ENCODE data around the gene HERC2.
"Not testable (repeated sequence)": the region's sequence is repeated elsewhere in the genome, so short reads cannot be mapped to it uniquely, and the experiment has no call there.

Gene HERC2

GRCh38 chr15:28228990-28229640 is 92.9 kb downstream of the HERC2 start:
- H3K9me2 ChIP-seq (replicated peaks; ENCODE audit: insufficient read depth, low read length); H3K9me3 ChIP-seq (ENCODE audit: insufficient read depth, low read length); H4K20me1 ChIP-seq (ENCODE audit: low read depth, low read length); H3K4me2 ChIP-seq (ENCODE audit: low read depth, low read length, poor library complexity, severe bottlenecking); H3K36me3 ChIP-seq (ENCODE audit: low read length); H3K27ac ChIP-seq (ENCODE audit: low read depth, low read length); H3K27me3 ChIP-seq (ENCODE audit: low read length); H3K79me2 ChIP-seq (ENCODE audit: insufficient read depth, low read length); H3K4me3 ChIP-seq (ENCODE audit: insufficient read depth, low read length, poor library complexity, severe bottlenecking); H3F3A ChIP-seq (ENCODE audit: insufficient read depth); H2AFZ ChIP-seq (ENCODE audit: low read depth, low read length, severe bottlenecking); H3K9ac ChIP-seq (ENCODE audit: low read length): not testable (repeated sequence)

DNA sequence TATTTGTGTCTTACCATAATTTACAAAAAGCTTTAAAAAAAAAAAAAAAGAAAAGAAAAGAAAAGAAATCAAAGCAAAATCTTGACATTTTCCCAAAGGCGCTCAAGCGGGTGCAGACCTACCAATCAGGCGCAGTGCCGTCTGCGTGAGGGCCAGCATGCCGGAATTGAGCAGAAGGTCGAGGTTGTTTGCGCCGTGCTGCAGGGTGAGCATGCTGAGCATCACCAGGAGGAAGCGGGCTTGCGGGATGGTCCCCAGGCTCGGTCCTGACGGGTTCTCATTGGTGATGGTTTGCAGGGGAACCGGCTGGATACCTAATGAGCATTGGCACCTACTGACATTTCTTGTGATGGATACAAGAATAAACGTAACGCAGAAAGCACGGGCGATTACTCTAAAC is 93.9 kb downstream of the HERC2 start:
- Histone ChIP-seq H4K20me1 (ENCODE audit: low read depth, low read length) (no peaks in the 10 kb centered on the region), H3K27ac (ENCODE audit: low read depth, low read length) (no peak overlapping the region), H3K9ac (ENCODE audit: low read length) (no peak overlapping the region), H3K9me2 (replicated peaks; ENCODE audit: insufficient read depth, low read length) (no peaks in the 10 kb centered on the region), H3K4me3 (ENCODE audit: insufficient read depth, low read length, poor library complexity, severe bottlenecking) (no peak overlapping the region), H2AFZ (ENCODE audit: low read depth, low read length, severe bottlenecking) (no peak overlapping the region), H3K79me2 (ENCODE audit: insufficient read depth, low read length) (no peaks in the 10 kb centered on the region), H3F3A (ENCODE audit: insufficient read depth) (no peaks in the 10 kb centered on the region), H3K4me2 (ENCODE audit: low read depth, low read length, poor library complexity, severe bottlenecking) (no peak overlapping the region), H3K9me3 (ENCODE audit: insufficient read depth, low read length) (no peaks in the 10 kb centered on the region), H3K27me3 (ENCODE audit: low read length) (no peaks in the 10 kb centered on the region), H3K36me3 (ENCODE audit: low read length) (no peaks in the 10 kb centered on the region)
- TF ChIP-seq, protein P1, sequence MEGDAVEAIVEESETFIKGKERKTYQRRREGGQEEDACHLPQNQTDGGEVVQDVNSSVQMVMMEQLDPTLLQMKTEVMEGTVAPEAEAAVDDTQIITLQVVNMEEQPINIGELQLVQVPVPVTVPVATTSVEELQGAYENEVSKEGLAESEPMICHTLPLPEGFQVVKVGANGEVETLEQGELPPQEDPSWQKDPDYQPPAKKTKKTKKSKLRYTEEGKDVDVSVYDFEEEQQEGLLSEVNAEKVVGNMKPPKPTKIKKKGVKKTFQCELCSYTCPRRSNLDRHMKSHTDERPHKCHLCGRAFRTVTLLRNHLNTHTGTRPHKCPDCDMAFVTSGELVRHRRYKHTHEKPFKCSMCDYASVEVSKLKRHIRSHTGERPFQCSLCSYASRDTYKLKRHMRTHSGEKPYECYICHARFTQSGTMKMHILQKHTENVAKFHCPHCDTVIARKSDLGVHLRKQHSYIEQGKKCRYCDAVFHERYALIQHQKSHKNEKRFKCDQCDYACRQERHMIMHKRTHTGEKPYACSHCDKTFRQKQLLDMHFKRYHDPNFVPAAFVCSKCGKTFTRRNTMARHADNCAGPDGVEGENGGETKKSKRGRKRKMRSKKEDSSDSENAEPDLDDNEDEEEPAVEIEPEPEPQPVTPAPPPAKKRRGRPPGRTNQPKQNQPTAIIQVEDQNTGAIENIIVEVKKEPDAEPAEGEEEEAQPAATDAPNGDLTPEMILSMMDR (IDR thresholded peaks at IDR 0.05; ENCODE audit: insufficient read depth, low read length, poor library complexity, severe bottlenecking), result no peak
- no peak for TF ChIP-seq EZH2phosphoT487 (conservative IDR thresholded peaks at IDR 0.05; ENCODE audit: low read length)

DNA sequence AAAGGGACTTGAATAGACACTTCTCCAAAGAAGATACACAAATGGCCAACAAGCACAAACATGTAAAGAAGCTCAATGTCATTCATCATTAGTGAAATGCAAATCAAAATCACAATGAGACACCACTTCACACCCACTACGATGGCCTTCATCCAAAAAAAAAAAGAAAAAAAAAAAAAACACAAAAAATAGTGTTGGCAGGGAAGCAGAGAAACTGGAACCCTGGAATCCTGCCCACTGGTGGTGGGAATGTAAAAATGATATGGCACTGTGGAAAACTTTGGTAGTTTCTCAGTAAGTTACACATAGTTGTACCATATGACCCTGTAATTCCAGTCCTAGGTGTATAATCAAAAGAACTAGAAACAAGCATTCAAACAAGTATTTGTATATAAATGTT is 94.7 kb downstream of the HERC2 start:
- not testable (repeated sequence) for H3K36me3 ChIP-seq (ENCODE audit: low read length); H3K4me2 ChIP-seq (ENCODE audit: low read depth, low read length, poor library complexity, severe bottlenecking); H3K9me3 ChIP-seq (ENCODE audit: insufficient read depth, low read length); H3K9ac ChIP-seq (ENCODE audit: low read length); H3K4me3 ChIP-seq (ENCODE audit: insufficient read depth, low read length, poor library complexity, severe bottlenecking); H3K27ac ChIP-seq (ENCODE audit: low read depth, low read length); H4K20me1 ChIP-seq (ENCODE audit: low read depth, low read length); H2AFZ ChIP-seq (ENCODE audit: low read depth, low read length, severe bottlenecking); H3K27me3 ChIP-seq (ENCODE audit: low read length); H3F3A ChIP-seq (ENCODE audit: insufficient read depth); H3K9me2 ChIP-seq (replicated peaks; ENCODE audit: insufficient read depth, low read length); H3K79me2 ChIP-seq (ENCODE audit: insufficient read depth, low read length)

DNA sequence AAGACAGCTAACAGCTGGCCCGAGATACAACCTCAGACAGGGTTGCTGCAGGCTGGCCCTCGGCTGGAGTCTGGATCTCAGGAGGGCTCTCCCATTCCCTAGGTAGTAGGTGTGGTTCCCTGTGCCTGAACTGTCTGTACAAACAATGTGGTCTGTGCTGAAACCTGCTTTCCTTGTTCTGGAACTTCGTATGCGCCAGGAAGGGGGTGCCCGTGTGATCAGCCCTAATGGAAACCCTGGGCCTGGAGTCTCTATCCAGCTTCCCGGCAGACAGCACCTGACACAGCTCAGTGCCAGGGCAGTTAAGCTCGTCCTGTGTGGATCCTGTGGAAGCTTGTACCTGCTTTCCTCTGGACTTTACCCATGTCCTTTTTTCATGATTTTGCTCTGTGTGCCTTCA is 99.4 kb downstream of the HERC2 start:
- H3K9me2 ChIP-seq (replicated peaks; ENCODE audit: insufficient read depth, low read length); H4K20me1 ChIP-seq (ENCODE audit: low read depth, low read length); H3K9ac ChIP-seq (ENCODE audit: low read length); H3F3A ChIP-seq (ENCODE audit: insufficient read depth); H3K79me2 ChIP-seq (ENCODE audit: insufficient read depth, low read length); H2AFZ ChIP-seq (ENCODE audit: low read depth, low read length, severe bottlenecking); H3K27me3 ChIP-seq (ENCODE audit: low read length); H3K4me2 ChIP-seq (ENCODE audit: low read depth, low read length, poor library complexity, severe bottlenecking); H3K27ac ChIP-seq (ENCODE audit: low read depth, low read length); H3K9me3 ChIP-seq (ENCODE audit: insufficient read depth, low read length); H3K4me3 ChIP-seq (ENCODE audit: insufficient read depth, low read length, poor library complexity, severe bottlenecking); H3K36me3 ChIP-seq (ENCODE audit: low read length): not testable (repeated sequence)

DNA sequence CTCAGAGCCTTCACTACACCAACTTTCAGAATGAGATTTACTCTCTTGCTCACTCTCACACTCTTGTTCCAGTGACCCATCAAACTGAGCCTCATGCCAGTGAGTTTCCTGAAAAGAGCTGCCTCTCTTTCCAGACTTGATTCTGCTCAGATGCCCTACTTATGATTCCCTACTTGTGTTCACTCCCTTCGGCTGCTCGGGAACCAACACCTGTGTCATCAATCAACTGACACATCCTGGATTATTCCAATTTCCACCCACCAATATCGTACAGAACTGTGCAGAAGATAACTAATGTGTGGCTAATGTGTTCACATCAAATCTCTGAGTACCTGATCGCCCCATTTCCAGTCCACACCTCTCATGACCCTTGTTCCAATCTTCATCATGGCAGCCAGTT is 100.3 kb downstream of the HERC2 start:
- not testable (repeated sequence) for H3K27ac ChIP-seq (ENCODE audit: low read depth, low read length); H3K9me3 ChIP-seq (ENCODE audit: insufficient read depth, low read length); H3K79me2 ChIP-seq (ENCODE audit: insufficient read depth, low read length); H3K4me2 ChIP-seq (ENCODE audit: low read depth, low read length, poor library complexity, severe bottlenecking); H3K27me3 ChIP-seq (ENCODE audit: low read length); H3K36me3 ChIP-seq (ENCODE audit: low read length); H3K4me3 ChIP-seq (ENCODE audit: insufficient read depth, low read length, poor library complexity, severe bottlenecking); H3F3A ChIP-seq (ENCODE audit: insufficient read depth); H3K9ac ChIP-seq (ENCODE audit: low read length); H2AFZ ChIP-seq (ENCODE audit: low read depth, low read length, severe bottlenecking); H3K9me2 ChIP-seq (replicated peaks; ENCODE audit: insufficient read depth, low read length); H4K20me1 ChIP-seq (ENCODE audit: low read depth, low read length)
